GM18511 (cell line): Measurements from ENCODE around the gene KRT40.
"Not testable (repeated sequence)": the region's sequence is repeated elsewhere in the genome, so short reads cannot be mapped to it uniquely, and the experiment has no call there.

Experiments used
- ATAC-seq: cut with Tn5 transposase; IDR thresholded peaks from one replicate; pipeline ENCODE4 v1.9.1; 2021; ENCODE audit warnings: mild to moderate bottlenecking, moderate library complexity; ENCODE audit not compliant: unreplicated experiment

The KRT40 gene

GRCh38 chr17:40984226-40984625 lies at the start of gene KRT40:
Gene KRT40, minus strand, starts transcription at chr17:40984326. Its CDS starts 53 bp downstream, at chr17:40984273.
- no peak for ATAC-seq

- no peak for ATAC-seq
Measured at GRCh38 chr17:41029633-41030245, 45.6 kb upstream of the KRT40 start, which contains the start of gene KRTAP1-4. Gene KRTAP1-4, minus strand, starts transcription at chr17:41030195. Its CDS starts 117 bp downstream, at chr17:41030078.

- no peak for ATAC-seq
Measured at GRCh38 chr17:41026715-41027471, 42.8 kb upstream of the KRT40 start, which contains the start of gene KRTAP1-5. Gene KRTAP1-5, minus strand, starts transcription at chr17:41027208. Its CDS starts 53 bp downstream, at chr17:41027155.

- no peak for ATAC-seq
Measured at GRCh38 chr17:41024697-41025096, 40.6 kb upstream of the KRT40 start.

GRCh38 chr17:41020336-41020735 lies 36.2 kb upstream of the KRT40 start:
- ATAC-seq = no peak

GRCh38 chr17:41019415-41019814 lies 35.3 kb upstream of the KRT40 start:
- ATAC-seq = no peak

- no peak for ATAC-seq
Measured at GRCh38 chr17:41018541-41018940, 34.4 kb upstream of the KRT40 start.

GRCh38 chr17:41016578-41017215 lies 32.6 kb upstream of the KRT40 start:
- no peak for ATAC-seq

GRCh38 chr17:41015454-41015853 lies 31.3 kb upstream of the KRT40 start:
- ATAC-seq = no peak

GRCh38 chr17:41013606-41014005 lies 29.5 kb upstream of the KRT40 start:
- ATAC-seq = no peak

GRCh38 chr17:41013181-41013580 lies 29.1 kb upstream of the KRT40 start:
- no peak for ATAC-seq

- no peak for ATAC-seq
Measured at GRCh38 chr17:41012326-41013120, 28.4 kb upstream of the KRT40 start.

GRCh38 chr17:41010441-41010840 lies 26.3 kb upstream of the KRT40 start:
- no peak for ATAC-seq

GRCh38 chr17:41009936-41010335 lies 25.8 kb upstream of the KRT40 start:
- no peak for ATAC-seq

GRCh38 chr17:41009301-41009760 lies 25.2 kb upstream of the KRT40 start:
- ATAC-seq = no peak

- ATAC-seq = no peak
Measured at GRCh38 chr17:41008811-41009210, 24.7 kb upstream of the KRT40 start, which contains the start of gene KRTAP3-1. Gene KRTAP3-1, minus strand, starts transcription at chr17:41009128. Its CDS starts 54 bp downstream, at chr17:41009074.

GRCh38 chr17:41004397-41004796 lies 20.3 kb upstream of the KRT40 start:
- ATAC-seq = no peak

- ATAC-seq = no peak
Measured at GRCh38 chr17:41003926-41004325, 19.8 kb upstream of the KRT40 start.

GRCh38 chr17:41002814-41003213 lies 18.7 kb upstream of the KRT40 start:
- ATAC-seq = no peak

- no peak for ATAC-seq
Measured at GRCh38 chr17:41001795-41002194, 17.7 kb upstream of the KRT40 start.

- ATAC-seq = not testable (repeated sequence)
Measured at GRCh38 chr17:40999563-40999962, 15.4 kb upstream of the KRT40 start, which contains the start of gene KRTAP3-2. Gene KRTAP3-2, minus strand, starts transcription at chr17:40999906. Its CDS starts 53 bp downstream, at chr17:40999853.
